Glutamatergic neuron (in vitro differentiated cells): ENCODE measurements around the gene CDH15. TPM values are rescaled to one million over a fixed set of nuclear protein-coding genes. Genes with fewer than 3 reads are reported as not detected.

Experiments used
- DNase-seq: peaks from one replicate; pipeline ENCODE4 v3.0.0; 2022
- H3K27ac Mint-ChIP-seq: one replicate; pipeline ENCODE4 v1.8.0; 2020; ENCODE audit warnings: mild to moderate bottlenecking, mixed read lengths, inconsistent platforms; ENCODE audit not compliant: unreplicated experiment
- H3K27me3 Mint-ChIP-seq: one replicate; pipeline ENCODE4 v1.8.0; 2020; ENCODE audit warnings: mild to moderate bottlenecking, moderate library complexity, mixed read lengths, inconsistent platforms; ENCODE audit not compliant: unreplicated experiment
- H3K36me3 Mint-ChIP-seq: one replicate; pipeline ENCODE4 v1.8.0; 2020; ENCODE audit warnings: mild to moderate bottlenecking, mixed read lengths, inconsistent platforms; ENCODE audit not compliant: unreplicated experiment
- H3K4me1 Mint-ChIP-seq: one replicate; pipeline ENCODE4 v1.8.0; 2020; ENCODE audit warnings: mild to moderate bottlenecking, low read depth, mixed read lengths, inconsistent platforms; ENCODE audit not compliant: unreplicated experiment
- H3K4me3 Mint-ChIP-seq: one replicate; pipeline ENCODE4 v1.8.0; 2020; ENCODE audit warnings: mild to moderate bottlenecking, mixed read lengths, inconsistent platforms; ENCODE audit not compliant: unreplicated experiment
- H3K9me3 Mint-ChIP-seq: one replicate; pipeline ENCODE4 v1.8.0; 2020; ENCODE audit warnings: mild to moderate bottlenecking, moderate library complexity, mixed read lengths, inconsistent platforms; ENCODE audit not compliant: unreplicated experiment
- CTCF ChIP-seq: fragments of 200-600 bp; sonication (generic); IDR thresholded peaks from one replicate; pipeline ENCODE4 v1.5.0; 2021; ENCODE audit not compliant: partially characterized antibody, unreplicated experiment
- total RNA-seq: library from RNA; stranded (reverse); fragmentation: NEBNext Ultra II Directional; extraction: Animal tissue kit (Norgen Biotek cat#: 25700); gene quantifications from one replicate; pipeline ENCODE4 v1.2.1, GENCODE V29; 2021; ENCODE audit not compliant: unreplicated experiment

The CDH15 gene
- total RNA-seq, 1 donor from 2014 or later = 12.6 TPM

GRCh38 chr16:89147085-89147817 lies 24.3 kb upstream of the CDH15 start:
- Mint-ChIP-seq H3K4me1 (no peaks in the 10 kb centered on the region), H3K9me3 (peaks cover 18% of the 10 kb centered on the region), H3K27me3 (peaks cover 3% of the 10 kb centered on the region), H3K36me3 (peaks cover 37% of the 10 kb centered on the region), H3K4me3 (no peak overlapping the region), H3K27ac (peak overlapping the region; percentile 40)
- no peak for DNase-seq
- TF ChIP-seq CTCF = no peak

- peaks cover 41% of the 10 kb centered on the region for H3K36me3 Mint-ChIP-seq
- H3K9me3 Mint-ChIP-seq = peaks cover 18% of the 10 kb centered on the region
- H3K27ac Mint-ChIP-seq = no peak overlapping the region
- no peak for DNase-seq
- H3K4me1 Mint-ChIP-seq = no peaks in the 10 kb centered on the region
- TF ChIP-seq CTCF = no peak
- H3K27me3 Mint-ChIP-seq = peaks cover 5% of the 10 kb centered on the region
- H3K4me3 Mint-ChIP-seq = no peak overlapping the region
These were observed 22.2 kb upstream of the CDH15 start for GRCh38 chr16:89149386-89149785.

- H3K36me3 Mint-ChIP-seq = peaks cover 41% of the 10 kb centered on the region
- H3K4me3 Mint-ChIP-seq = no peak overlapping the region
- no peak overlapping the region for H3K27ac Mint-ChIP-seq
- no peak for TF ChIP-seq CTCF
- DNase-seq = peak; percentile 4
- H3K27me3 Mint-ChIP-seq = peaks cover 7% of the 10 kb centered on the region
- H3K9me3 Mint-ChIP-seq = peaks cover 18% of the 10 kb centered on the region
- H3K4me1 Mint-ChIP-seq = peaks cover 1% of the 10 kb centered on the region
These were observed 21.3 kb upstream of the CDH15 start for GRCh38 chr16:89150090-89150835.

- H3K9me3 Mint-ChIP-seq = peaks cover 18% of the 10 kb centered on the region
- DNase-seq = peak; percentile 1
- peaks cover 41% of the 10 kb centered on the region for H3K36me3 Mint-ChIP-seq
- peaks cover 7% of the 10 kb centered on the region for H3K27me3 Mint-ChIP-seq
- peaks cover 8% of the 10 kb centered on the region for H3K4me1 Mint-ChIP-seq
- no peak overlapping the region for H3K27ac Mint-ChIP-seq
- TF ChIP-seq CTCF = no peak
- no peak overlapping the region for H3K4me3 Mint-ChIP-seq
These were observed 20.6 kb upstream of the CDH15 start for GRCh38 chr16:89150981-89151380.
